GM12864 (cell line): ENCODE results near the gene RYR2.

ENCODE experiments used
- DNase-seq: peaks from one replicate; pipeline ENCODE4 v3.0.0-alpha.2; 2011; ENCODE audit warnings: low read depth
- H3K4me3 ChIP-seq: 2 replicates; pipeline ENCODE4 v1.5.1; 2011; ENCODE audit warnings: mild to moderate bottlenecking, low read depth, low read length, control low read depth
- CTCF ChIP-seq: IDR thresholded peaks from 2 replicates; pipeline ENCODE4 v1.5.1; 2011; ENCODE audit warnings: low read depth, mild to moderate bottlenecking, moderate library complexity, low read length, control low read depth, inconsistent platforms; ENCODE audit errors: missing control alignments

RYR2 gene

GRCh38 chr1:237223419-237223818 lies 181.4 kb downstream of the RYR2 start:
- no peak for DNase-seq
- TF ChIP-seq CTCF: no peak
- no peak overlapping the region for H3K4me3 ChIP-seq

GRCh38 chr1:237226177-237226944 lies 184.4 kb downstream of the RYR2 start:
- H3K4me3 ChIP-seq: no peak overlapping the region
- no peak for DNase-seq
- no peak for TF ChIP-seq CTCF

- no peak for TF ChIP-seq CTCF
- no peak for DNase-seq
- H3K4me3 ChIP-seq: no peak overlapping the region
Measured at GRCh38 chr1:237227476-237227875, 185.5 kb downstream of the RYR2 start.

GRCh38 chr1:237228421-237228820 lies 186.4 kb downstream of the RYR2 start:
- no peak for TF ChIP-seq CTCF
- no peak for DNase-seq
- no peak overlapping the region for H3K4me3 ChIP-seq

- no peak overlapping the region for H3K4me3 ChIP-seq
- DNase-seq: no peak
- no peak for TF ChIP-seq CTCF
Measured at GRCh38 chr1:237229333-237229732, 187.3 kb downstream of the RYR2 start.

- H3K4me3 ChIP-seq: no peak overlapping the region
- no peak for TF ChIP-seq CTCF
- DNase-seq: no peak
Measured at GRCh38 chr1:237232501-237232900, 190.5 kb downstream of the RYR2 start.

GRCh38 chr1:237235091-237235490 lies 193.1 kb downstream of the RYR2 start:
- no peak overlapping the region for H3K4me3 ChIP-seq
- DNase-seq: no peak
- TF ChIP-seq CTCF: no peak
